ENCODE results near the gene B9D2.

DNA sequence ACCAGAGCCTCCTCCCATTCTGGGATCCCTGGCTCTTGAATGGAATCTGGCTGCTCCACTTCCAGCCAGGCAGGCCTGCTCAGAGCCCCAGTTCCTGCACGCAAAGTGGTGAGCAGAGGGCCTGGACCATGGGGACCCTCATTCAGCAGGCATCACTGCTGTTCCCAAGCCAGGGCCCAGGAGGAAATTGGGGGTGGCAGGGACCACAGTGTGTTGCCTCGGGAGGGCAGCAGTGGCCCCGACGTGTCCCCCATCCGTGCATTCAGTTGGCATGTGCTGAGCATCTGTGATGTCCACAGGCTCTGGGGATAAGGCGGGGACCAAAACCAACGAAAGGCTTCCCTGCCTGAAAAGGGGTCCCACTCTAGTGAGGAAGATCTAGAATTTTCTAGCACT, 42.7 kb downstream of the B9D2 start:
- no peak for TF ChIP-seq EP300 (IDR thresholded peaks at IDR 0.05; ENCODE audit: low read depth)
- TF ChIP-seq POLR2A (IDR thresholded peaks at IDR 0.05), result no peak
- TF ChIP-seq, protein P1, sequence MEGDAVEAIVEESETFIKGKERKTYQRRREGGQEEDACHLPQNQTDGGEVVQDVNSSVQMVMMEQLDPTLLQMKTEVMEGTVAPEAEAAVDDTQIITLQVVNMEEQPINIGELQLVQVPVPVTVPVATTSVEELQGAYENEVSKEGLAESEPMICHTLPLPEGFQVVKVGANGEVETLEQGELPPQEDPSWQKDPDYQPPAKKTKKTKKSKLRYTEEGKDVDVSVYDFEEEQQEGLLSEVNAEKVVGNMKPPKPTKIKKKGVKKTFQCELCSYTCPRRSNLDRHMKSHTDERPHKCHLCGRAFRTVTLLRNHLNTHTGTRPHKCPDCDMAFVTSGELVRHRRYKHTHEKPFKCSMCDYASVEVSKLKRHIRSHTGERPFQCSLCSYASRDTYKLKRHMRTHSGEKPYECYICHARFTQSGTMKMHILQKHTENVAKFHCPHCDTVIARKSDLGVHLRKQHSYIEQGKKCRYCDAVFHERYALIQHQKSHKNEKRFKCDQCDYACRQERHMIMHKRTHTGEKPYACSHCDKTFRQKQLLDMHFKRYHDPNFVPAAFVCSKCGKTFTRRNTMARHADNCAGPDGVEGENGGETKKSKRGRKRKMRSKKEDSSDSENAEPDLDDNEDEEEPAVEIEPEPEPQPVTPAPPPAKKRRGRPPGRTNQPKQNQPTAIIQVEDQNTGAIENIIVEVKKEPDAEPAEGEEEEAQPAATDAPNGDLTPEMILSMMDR (IDR thresholded peaks at IDR 0.05), result no peak

Data from transverse colon (tissue), 3 donors.